HepG2 (cell line): ENCODE data around the gene SRF. TPM values are rescaled to one million over a fixed set of nuclear protein-coding genes. Genes with fewer than 3 reads are reported as not detected.

Source experiments
- CCAR2 ChIP-seq: fragments of 200-400 bp; formaldehyde crosslinking; optimal IDR thresholded peaks from 2 replicates; pipeline ENCODE3; 2018; ENCODE audit warnings: low read depth, mild to moderate bottlenecking, low read length, moderate library complexity
- CENPT ChIP-seq: sonication (generic); formaldehyde crosslinking; IDR thresholded peaks from 2 replicates; pipeline ENCODE4 v1.8.0; 2022; ENCODE audit warnings: low read depth, mild to moderate bottlenecking, moderate library complexity, missing genetic modification reagents
- KIAA2018 ChIP-seq: sonication (generic); formaldehyde crosslinking; IDR thresholded peaks from 2 replicates; pipeline ENCODE4 v1.5.0; 2020; ENCODE audit warnings: mild to moderate bottlenecking, missing genetic modification reagents, borderline replicate concordance
- KLF15 ChIP-seq: sonication (generic); formaldehyde crosslinking; IDR thresholded peaks from 2 replicates; pipeline ENCODE4 v1.8.1; 2023; ENCODE audit warnings: borderline replicate concordance, mild to moderate bottlenecking, inconsistent platforms, missing genetic modification reagents, mixed read lengths
- MATR3 ChIP-seq: sonication (generic); formaldehyde crosslinking; IDR thresholded peaks from 2 replicates; pipeline ENCODE4 v1.4.0; 2020; ENCODE audit warnings: missing genetic modification reagents
- NR2F2 ChIP-seq: IDR thresholded peaks from 2 replicates; pipeline ENCODE4 v1.6.1; 2012; ENCODE audit warnings: low read depth, inconsistent platforms, borderline replicate concordance
- REPIN1 ChIP-seq: sonication (generic); formaldehyde crosslinking; IDR thresholded peaks from 2 replicates; pipeline ENCODE4 v1.8.0; 2022; ENCODE audit warnings: missing genetic modification reagents, low read depth, mild to moderate bottlenecking, borderline replicate concordance
- SAFB2 ChIP-seq: sonication (generic); formaldehyde crosslinking; IDR thresholded peaks from 2 replicates; pipeline ENCODE4 v1.5.1; 2020; ENCODE audit warnings: missing genetic modification reagents, low read depth, mild to moderate bottlenecking, borderline replicate concordance
- SMAD3 ChIP-seq: sonication (generic); formaldehyde crosslinking; IDR thresholded peaks from 2 replicates; pipeline ENCODE4 v1.4.0; 2020; ENCODE audit warnings: missing genetic modification reagents
- TBX3 ChIP-seq: fragments of 450-650 bp; IDR thresholded peaks from 2 replicates; pipeline ENCODE4 v1.6.1; 2017; ENCODE audit warnings: antibody characterized with exemption, mild to moderate bottlenecking, inconsistent platforms, borderline replicate concordance
- TEAD2 ChIP-seq: sonication (generic); formaldehyde crosslinking; IDR thresholded peaks from 2 replicates; pipeline ENCODE4 v1.9.0; 2021; ENCODE audit warnings: missing genetic modification reagents
- TMF1 ChIP-seq: sonication (generic); formaldehyde crosslinking; IDR thresholded peaks from 2 replicates; pipeline ENCODE4 v1.8.1; 2022; ENCODE audit warnings: low read depth, missing genetic modification reagents
- ZKSCAN5 ChIP-seq: sonication (generic); formaldehyde crosslinking; IDR thresholded peaks from 2 replicates; pipeline ENCODE4 v1.5.1; 2020; ENCODE audit warnings: mild to moderate bottlenecking, missing genetic modification reagents
- ZNF230 ChIP-seq: sonication (generic); formaldehyde crosslinking; IDR thresholded peaks from 2 replicates; pipeline ENCODE4 v1.4.0; 2020; ENCODE audit warnings: mild to moderate bottlenecking, missing genetic modification reagents
- ZNF292 ChIP-seq: sonication (generic); formaldehyde crosslinking; IDR thresholded peaks from 2 replicates; pipeline ENCODE4 v1.8.1; 2022; ENCODE audit warnings: mild to moderate bottlenecking, low read depth, missing genetic modification reagents, borderline replicate concordance
- ZUFSP ChIP-seq: sonication (generic); formaldehyde crosslinking; IDR thresholded peaks from 2 replicates; pipeline ENCODE4 v1.9.0; 2021; ENCODE audit warnings: missing genetic modification reagents, mild to moderate bottlenecking, borderline replicate concordance
- polyA plus RNA-seq, 8 experiments: library from polyadenylated mRNA; depleted of rRNA in 3 of 8; stranded (reverse) in 7 of 8; unstranded in 1 of 8; fragments of >200 nt; fragmentation: Illumina TruSeq in 4 of 8; extraction: Trizol in 4 of 8; gene quantifications; 2 replicates each; pipeline versions ENCODE4 v1.2.1 to v1.2.3, GENCODE V29; 2011 to 2016; ENCODE audit warnings: low read depth in 4 of 8, missing spikeins in 1 of 8, mixed read lengths in 1 of 8; ENCODE audit not compliant: insufficient read depth in 1 of 8
- total RNA-seq, 5 experiments: library from RNA; depleted of rRNA; stranded (reverse); fragments of >200 nt; fragmentation: Illumina TruSeq; extraction: Trizol; gene quantifications; 2 replicates each; pipeline ENCODE4 v1.2.3, GENCODE V29; 2016; ENCODE audit warnings: low read depth in 1 of 5

SRF gene
- total and polyA plus RNA-seq, 2 of the 13 experiments (the other 11 are each of a cell fraction or from before 2014, with no cell fraction given), result 25.5 to 44.1 TPM

GRCh38 chr6:43181942-43182860 lies 11.1 kb downstream of the SRF start, which contains the start of gene CUL9 (continued):
- TF ChIP-seq CCAR2 (no peak), KIAA2018 (no peak), SAFB2 (peak; percentile 87), ZNF230 (CRISPR knock-in tag) (peak; percentile 94), SMAD3 (CRISPR knock-in tag) (no peak), MATR3 (CRISPR knock-in tag) (no peak), NR2F2 (peak; percentile 9; the same call in 1 of the 2 replicates), TEAD2 (CRISPR knock-in tag) (no peak), ZKSCAN5 (CRISPR knock-in tag) (peak; percentile 71; the same call in 1 of the 2 replicates), REPIN1 (peak; percentile 88), ZUFSP (CRISPR knock-in tag) (no peak), KLF15 (CRISPR knock-in tag) (no peak), ZNF292 (CRISPR knock-in tag) (0 out of 2 replicates have a peak, but pooled peaks have one; percentile 44), TBX3 (no peak), CENPT (no peak; the same call in 1 of the 2 replicates), TMF1 (CRISPR knock-in tag) (0 out of 2 replicates have a peak, but pooled peaks have one; percentile 66)
